HEK293 (cell line): Measurements from ENCODE around the gene MMP28.

ENCODE experiments used
- CTCF ChIA-PET: fragments of 350-600 bp; formaldehyde crosslinking; extraction: SDS; loops from one replicate; lab custom pipeline; 2021; ENCODE audit warnings: antibody characterized with exemption; lab: Yijun Ruan, JAX
- POLR2A ChIA-PET: fragments of 300-600 bp; formaldehyde crosslinking; extraction: SDS; loops from one replicate; lab custom pipeline; 2020; ENCODE audit warnings: antibody characterized with exemption, inconsistent platforms; lab: Yijun Ruan, JAX
- H3K27ac ChIP-seq: fragments of 200-500 bp; sonication (Bioruptor generic); 2 replicates; pipeline ENCODE4 v1.5.1; 2014; ENCODE audit warnings: low read depth, low read length, control low read depth, inconsistent platforms; ENCODE audit errors: extremely low read depth
- H3K36me3 ChIP-seq, 2 experiments: fragments of 200-500 bp in 1 of 2; sonication (Bioruptor generic) in 1 of 2; 1 replicate in 1 of 2; 2 replicates in 1 of 2; pipeline ENCODE4 v1.5.1; 2014 to 2017; ENCODE audit warnings: inconsistent platforms in 2 of 2, low read length in 2 of 2; ENCODE audit not compliant: control insufficient read depth in 2 of 2, insufficient read depth in 1 of 2
- H3K4me1 ChIP-seq: fragments of 200-500 bp; sonication (Bioruptor generic); 2 replicates; pipeline ENCODE4 v1.5.1; 2014; ENCODE audit warnings: mild to moderate bottlenecking, low read length, inconsistent platforms; ENCODE audit not compliant: control insufficient read depth, insufficient read depth
- H3K4me3 ChIP-seq: 2 replicates; pipeline ENCODE4 v1.5.1; 2011; ENCODE audit warnings: low read depth, mild to moderate bottlenecking, control low read depth, low read length, moderate library complexity
- H3K9me3 ChIP-seq: fragments of 200-500 bp; sonication (Bioruptor generic); 2 replicates; pipeline ENCODE4 v1.5.1; 2014; ENCODE audit warnings: low read depth, low read length, inconsistent platforms; ENCODE audit not compliant: control insufficient read depth, insufficient read depth
- GLIS1 ChIP-seq: fragments of 450-650 bp; formaldehyde crosslinking; IDR thresholded peaks from 2 replicates; pipeline ENCODE4 v1.5.1; 2016; ENCODE audit warnings: missing biosample characterization, missing genetic modification characterization
- KLF1 ChIP-seq: fragments of 450-650 bp; formaldehyde crosslinking; IDR thresholded peaks from 2 replicates; pipeline ENCODE4 v1.5.1; 2016; ENCODE audit warnings: missing biosample characterization, missing genetic modification characterization
- KLF7 ChIP-seq: fragments of 450-650 bp; formaldehyde crosslinking; IDR thresholded peaks from 2 replicates; pipeline ENCODE4 v1.5.1; 2016; ENCODE audit warnings: missing biosample characterization, missing genetic modification characterization, borderline replicate concordance
- PBX3 ChIP-seq: sonication (generic); formaldehyde crosslinking; IDR thresholded peaks from 2 replicates; pipeline ENCODE4 v1.8.1; 2022; ENCODE audit warnings: mild to moderate bottlenecking, moderate library complexity, missing genetic modification reagents
- SALL2 ChIP-seq: fragments of 450-650 bp; formaldehyde crosslinking; IDR thresholded peaks from 2 replicates; pipeline ENCODE4 v1.5.0; 2017; ENCODE audit warnings: missing biosample characterization, mild to moderate bottlenecking, missing genetic modification characterization, borderline replicate concordance
- TCF7L2 ChIP-seq: IDR thresholded peaks from 2 replicates; pipeline ENCODE4 v1.6.1; 2011; ENCODE audit warnings: low read depth, mild to moderate bottlenecking, inconsistent platforms, low read length, moderate library complexity, borderline replicate concordance
- YY1 ChIP-seq: fragments of 450-650 bp; formaldehyde crosslinking; IDR thresholded peaks from 2 replicates; pipeline ENCODE4 v1.5.1; 2018; ENCODE audit warnings: missing biosample characterization, missing genetic modification characterization
- ZIC2 ChIP-seq: fragments of 450-650 bp; formaldehyde crosslinking; IDR thresholded peaks from 2 replicates; pipeline ENCODE4 v1.5.1; 2016; ENCODE audit warnings: missing biosample characterization, missing genetic modification characterization
- ZNF169 ChIP-seq: fragments of 450-650 bp; formaldehyde crosslinking; IDR thresholded peaks from 2 replicates; pipeline ENCODE4 v1.5.1; 2016; ENCODE audit warnings: missing biosample characterization, missing genetic modification characterization
- ZNF394 ChIP-seq: fragments of 450-650 bp; formaldehyde crosslinking; IDR thresholded peaks from 2 replicates; pipeline ENCODE4 v1.5.1; 2016; ENCODE audit warnings: missing biosample characterization, missing genetic modification characterization, mild to moderate bottlenecking, moderate library complexity, borderline replicate concordance
- ZNF423 ChIP-seq: fragments of 450-650 bp; formaldehyde crosslinking; IDR thresholded peaks from 2 replicates; pipeline ENCODE4 v1.5.1; 2016; ENCODE audit warnings: missing biosample characterization, missing genetic modification characterization
- ZNF747 ChIP-seq: fragments of 450-650 bp; formaldehyde crosslinking; IDR thresholded peaks from 2 replicates; pipeline ENCODE4 v1.5.1; 2016; ENCODE audit warnings: missing biosample characterization, missing genetic modification characterization
- ZNF830 ChIP-seq: fragments of 450-650 bp; IDR thresholded peaks from 2 replicates; pipeline ENCODE4 v1.5.0; 2018; ENCODE audit warnings: missing biosample characterization, missing genetic modification characterization, low read depth, mild to moderate bottlenecking, moderate library complexity
- ZSCAN4 ChIP-seq: fragments of 450-650 bp; formaldehyde crosslinking; IDR thresholded peaks from 2 replicates; pipeline ENCODE4 v1.5.1; 2017; ENCODE audit warnings: missing biosample characterization, missing genetic modification characterization
- TF ChIP-seq, protein P1 (sequence below): fragments of 450-650 bp; formaldehyde crosslinking; IDR thresholded peaks from 2 replicates; pipeline ENCODE4 v1.5.1; 2016; ENCODE audit warnings: missing biosample characterization, missing genetic modification characterization, low read depth
- TF ChIP-seq, protein P2 (sequence below): fragments of 450-650 bp; formaldehyde crosslinking; IDR thresholded peaks from 2 replicates; pipeline ENCODE4 v1.5.1; 2016; ENCODE audit warnings: missing biosample characterization, missing genetic modification characterization

The MMP28 gene

GRCh38 chr17:35842239-35842638 lies 46.8 kb upstream of the MMP28 start:
- Histone ChIP-seq H3K27ac (no peak overlapping the region), H3K9me3 (no peaks in the 10 kb centered on the region), H3K36me3 (peaks cover 99% of the 10 kb centered on the region in 2 experiments), H3K4me1 (no peaks in the 10 kb centered on the region)
- CTCF ChIA-PET, result interaction anchor here (0.9 to 2.5 kb wide), 4 partner anchors 12 to 79 kb away, joined by 3 to 16 read pairs (median 6); no protein-coding TSS in a partner anchor
- POLR2A ChIA-PET, result no interaction called here
- TF ChIP-seq ZNF830 (tag by site-specific recombination) (no peak), ZSCAN4 (tag by site-specific recombination) (no peak), YY1 (tag by site-specific recombination) (no peak), TCF7L2 (no peak), KLF1 (tag by site-specific recombination) (no peak), ZNF747 (tag by site-specific recombination) (no peak), ZNF169 (tag by site-specific recombination) (no peak), ZNF394 (no peak), PBX3 (no peak)
- TF ChIP-seq, protein P1, sequence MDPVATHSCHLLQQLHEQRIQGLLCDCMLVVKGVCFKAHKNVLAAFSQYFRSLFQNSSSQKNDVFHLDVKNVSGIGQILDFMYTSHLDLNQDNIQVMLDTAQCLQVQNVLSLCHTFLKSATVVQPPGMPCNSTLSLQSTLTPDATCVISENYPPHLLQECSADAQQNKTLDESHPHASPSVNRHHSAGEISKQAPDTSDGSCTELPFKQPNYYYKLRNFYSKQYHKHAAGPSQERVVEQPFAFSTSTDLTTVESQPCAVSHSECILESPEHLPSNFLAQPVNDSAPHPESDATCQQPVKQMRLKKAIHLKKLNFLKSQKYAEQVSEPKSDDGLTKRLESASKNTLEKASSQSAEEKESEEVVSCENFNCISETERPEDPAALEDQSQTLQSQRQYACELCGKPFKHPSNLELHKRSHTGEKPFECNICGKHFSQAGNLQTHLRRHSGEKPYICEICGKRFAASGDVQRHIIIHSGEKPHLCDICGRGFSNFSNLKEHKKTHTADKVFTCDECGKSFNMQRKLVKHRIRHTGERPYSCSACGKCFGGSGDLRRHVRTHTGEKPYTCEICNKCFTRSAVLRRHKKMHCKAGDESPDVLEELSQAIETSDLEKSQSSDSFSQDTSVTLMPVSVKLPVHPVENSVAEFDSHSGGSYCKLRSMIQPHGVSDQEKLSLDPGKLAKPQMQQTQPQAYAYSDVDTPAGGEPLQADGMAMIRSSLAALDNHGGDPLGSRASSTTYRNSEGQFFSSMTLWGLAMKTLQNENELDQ (tag by site-specific recombination), result no peak
- TF ChIP-seq, protein P2, sequence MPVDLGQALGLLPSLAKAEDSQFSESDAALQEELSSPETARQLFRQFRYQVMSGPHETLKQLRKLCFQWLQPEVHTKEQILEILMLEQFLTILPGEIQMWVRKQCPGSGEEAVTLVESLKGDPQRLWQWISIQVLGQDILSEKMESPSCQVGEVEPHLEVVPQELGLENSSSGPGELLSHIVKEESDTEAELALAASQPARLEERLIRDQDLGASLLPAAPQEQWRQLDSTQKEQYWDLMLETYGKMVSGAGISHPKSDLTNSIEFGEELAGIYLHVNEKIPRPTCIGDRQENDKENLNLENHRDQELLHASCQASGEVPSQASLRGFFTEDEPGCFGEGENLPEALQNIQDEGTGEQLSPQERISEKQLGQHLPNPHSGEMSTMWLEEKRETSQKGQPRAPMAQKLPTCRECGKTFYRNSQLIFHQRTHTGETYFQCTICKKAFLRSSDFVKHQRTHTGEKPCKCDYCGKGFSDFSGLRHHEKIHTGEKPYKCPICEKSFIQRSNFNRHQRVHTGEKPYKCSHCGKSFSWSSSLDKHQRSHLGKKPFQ (tag by site-specific recombination), result no peak
- TF ChIP-seq, all 188 proteins: peak for 0
- no peak overlapping the region for H3K4me3 ChIP-seq

- TF ChIP-seq KLF7 (no peak), ZNF423 (no peak), GLIS1 (tag by site-specific recombination) (peak; percentile 78), SALL2 (no peak), ZIC2 (tag by site-specific recombination) (peak; percentile 26; the same call in 1 of the 2 replicates)
- TF ChIP-seq, all 188 proteins: peak for 2
- Histone ChIP-seq H3K9me3 (no peaks in the 10 kb centered on the region), H3K36me3 (peaks cover 99% of the 10 kb centered on the region in 2 experiments), H3K27ac (no peak overlapping the region), H3K4me3 (no peak overlapping the region), H3K4me1 (no peaks in the 10 kb centered on the region)
- CTCF ChIA-PET, result interaction anchor here (0.6 to 2.5 kb wide), 4 partner anchors 11 to 1950 kb away, joined by 3 to 16 read pairs (median 4); no protein-coding TSS in a partner anchor
- POLR2A ChIA-PET, result interaction anchor here (0.6 to 1.2 kb wide), 3 partner anchors 8 to 288 kb away, joined by 3 to 5 read pairs (median 4); partner anchors contain the start of gene TAF15
These were observed 46.1 kb upstream of the MMP28 start for GRCh38 chr17:35841505-35841904.
